Measurements from ENCODE around the gene GPC5.
"Not testable (repeated sequence)": the region's sequence is repeated elsewhere in the genome, so short reads cannot be mapped to it uniquely, and the experiment has no call there.

The GPC5 gene

DNA sequence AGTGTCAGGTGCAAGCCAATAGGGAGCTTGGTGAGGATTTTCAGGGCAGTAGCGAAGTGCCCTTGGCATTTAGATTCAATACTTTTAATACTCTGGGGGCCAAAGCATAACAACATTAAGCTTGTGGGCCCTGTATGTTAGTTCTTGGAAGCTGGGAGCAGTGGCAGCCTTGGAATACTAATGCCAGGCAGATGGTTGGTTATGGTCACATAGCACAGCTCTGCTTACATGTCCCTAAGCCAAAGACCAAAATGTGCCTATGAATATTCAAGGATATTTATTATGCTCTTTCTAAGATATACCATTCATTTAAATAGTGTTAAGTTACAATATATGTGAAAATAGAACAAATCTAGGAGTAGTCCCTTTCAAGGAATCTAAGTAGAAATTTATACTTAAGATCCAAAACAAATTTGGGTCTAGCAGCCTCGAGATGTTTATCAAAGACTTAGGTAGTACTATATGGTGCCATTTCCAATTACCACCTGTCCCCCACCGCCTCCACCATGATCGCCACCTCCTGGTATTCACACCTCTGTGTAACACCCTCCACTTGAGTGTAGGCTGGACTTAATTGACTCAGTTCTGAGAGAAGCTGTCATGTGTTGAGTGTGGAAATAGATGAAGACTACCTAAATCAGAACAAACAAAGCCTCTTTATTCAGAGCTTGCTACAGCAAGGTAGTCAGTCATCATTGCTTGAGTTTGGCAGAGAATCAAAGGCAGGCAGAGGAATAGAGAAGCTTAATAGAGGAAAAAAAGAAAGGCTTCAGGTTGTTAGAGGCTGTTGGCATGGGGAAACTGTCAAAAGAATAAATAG is 261.0 kb downstream of the GPC5 start:
- DNase-seq = no peak

DNA sequence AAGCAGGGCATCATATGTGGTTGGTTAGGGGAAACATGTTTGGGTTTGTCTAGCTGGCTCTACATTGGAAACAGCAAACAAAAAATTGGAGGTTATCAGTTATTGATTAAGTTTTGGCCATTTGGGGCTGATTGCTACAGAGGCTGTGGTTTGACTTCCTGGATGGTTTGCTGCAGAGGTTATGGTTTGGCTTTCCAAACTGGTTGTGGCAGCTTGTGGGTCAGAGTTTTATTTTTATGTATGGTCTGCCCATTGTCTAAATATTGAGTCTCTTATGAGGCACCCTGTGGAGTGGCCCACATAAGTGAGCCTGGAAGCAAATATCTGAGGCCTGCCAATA is 261.6 kb downstream of the GPC5 start:
- DNase-seq = no peak

DNA sequence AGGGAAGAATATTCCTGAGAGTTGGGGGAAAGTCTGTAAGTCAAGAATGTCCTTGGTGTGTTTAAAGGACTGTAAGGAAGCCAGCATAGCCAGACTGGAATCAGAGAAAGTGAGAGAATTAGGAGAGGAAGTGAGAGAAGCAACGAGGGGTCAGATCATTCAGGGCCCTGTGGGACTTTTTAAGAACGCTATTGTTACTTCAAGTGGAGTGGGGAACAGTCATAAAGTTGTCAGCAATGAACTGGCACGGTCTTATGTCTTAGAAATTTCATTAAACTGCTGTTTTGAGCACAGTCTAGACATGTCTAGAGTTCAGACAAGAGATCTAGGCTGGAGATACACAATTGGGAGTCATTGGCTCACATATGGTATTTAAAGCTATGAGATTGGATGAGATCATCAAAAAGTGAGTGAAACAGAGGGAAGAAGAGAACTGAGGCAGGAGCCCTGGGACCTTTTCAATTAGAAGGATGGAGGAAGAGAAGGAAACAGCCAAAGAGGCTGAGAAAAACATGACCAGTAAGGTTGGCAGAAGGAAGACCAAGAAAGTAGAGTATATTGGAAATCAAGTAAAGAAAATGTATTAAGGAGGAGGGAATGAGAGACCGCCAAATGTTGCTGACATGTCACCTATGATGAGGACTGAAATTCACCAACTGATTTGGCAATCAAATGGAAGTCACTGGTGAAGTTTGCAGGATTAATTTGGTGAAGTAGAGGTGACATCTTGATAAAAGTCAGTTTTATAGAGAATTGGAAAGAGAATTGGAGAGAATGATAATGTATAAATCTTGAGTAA is 263.5 kb downstream of the GPC5 start:
- DNase-seq = no peak

DNA sequence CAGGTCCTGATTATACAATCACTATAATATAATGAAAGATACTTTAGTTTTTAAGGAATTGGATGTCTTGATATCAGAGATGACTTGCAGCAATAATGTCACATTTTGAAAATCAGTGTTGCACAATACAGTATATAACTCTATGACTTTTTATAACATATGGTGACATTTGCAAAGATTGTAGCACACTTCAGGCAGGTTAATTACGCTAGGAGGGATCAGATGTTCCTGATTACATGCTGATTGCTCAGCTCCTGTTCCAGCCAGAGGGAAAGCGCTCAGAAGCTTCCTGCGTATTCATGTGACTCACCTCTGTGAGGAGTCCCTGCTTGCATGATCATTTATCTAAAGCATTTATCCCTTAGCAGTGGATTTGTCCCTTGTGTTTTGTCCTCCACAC is 265.6 kb downstream of the GPC5 start:
- DNase-seq = no peak

DNA sequence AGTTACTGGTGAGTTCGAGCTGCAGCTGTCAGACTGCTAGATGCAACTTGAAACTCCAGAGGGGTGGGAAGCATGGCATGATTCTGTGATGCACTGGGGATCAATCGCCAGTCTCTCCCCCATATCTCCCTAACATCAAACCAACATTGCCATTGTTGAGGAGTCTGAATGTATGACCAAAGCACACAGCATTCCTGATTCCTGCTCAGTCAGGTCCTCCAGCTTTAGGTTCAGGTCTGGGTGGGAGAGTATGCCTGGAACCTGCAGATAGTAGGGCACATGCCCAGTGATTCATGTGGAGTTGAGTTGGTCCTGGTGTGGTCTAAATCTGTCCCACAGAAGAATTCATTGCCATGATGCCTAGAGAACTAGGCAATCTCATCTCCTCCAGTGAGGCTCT is 269.1 kb downstream of the GPC5 start:
- no peak for DNase-seq

DNA sequence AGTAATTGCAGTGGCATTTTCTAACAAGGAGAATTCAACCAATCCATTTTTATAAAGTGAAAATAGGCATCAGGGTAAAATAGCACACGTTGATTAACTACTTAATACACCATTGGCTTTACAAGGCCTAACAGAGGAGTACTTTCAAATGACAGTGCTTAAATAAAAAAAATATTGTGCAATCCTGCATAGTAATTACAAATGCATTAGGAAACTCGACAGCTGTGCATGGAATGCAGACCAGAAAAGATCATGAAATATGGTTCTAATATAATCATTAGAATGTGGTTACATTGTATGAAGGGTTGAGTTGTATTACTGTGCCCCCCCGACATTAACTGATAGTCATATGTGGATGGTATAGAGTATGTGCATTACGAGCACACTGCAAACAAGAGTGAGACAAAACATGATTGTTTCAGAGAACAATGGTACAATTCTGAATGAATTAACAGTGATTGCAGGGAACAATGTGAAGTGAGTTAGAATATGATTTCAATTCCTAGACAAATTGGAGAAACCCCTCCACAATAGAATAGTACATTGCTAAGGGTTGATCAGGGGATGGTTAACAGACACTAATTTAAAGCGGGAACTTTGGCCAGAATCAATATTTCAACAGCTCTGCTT is 270.6 kb downstream of the GPC5 start:
- no peak for DNase-seq

DNA sequence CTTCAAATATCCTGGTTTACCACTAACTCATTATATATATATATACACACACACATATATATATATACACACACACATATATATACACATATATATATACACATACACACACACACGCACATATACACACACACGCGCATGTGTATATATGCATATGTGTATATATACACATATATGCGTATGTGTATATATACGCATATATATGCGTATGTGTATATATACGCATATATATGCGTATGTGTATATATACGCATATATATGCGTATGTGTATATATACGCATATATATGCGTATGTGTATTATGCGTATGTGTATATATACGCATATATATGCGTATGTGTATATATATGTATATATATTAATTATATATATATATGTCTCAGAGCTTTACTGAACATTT is 275.9 kb downstream of the GPC5 start:
- DNase-seq = not testable (repeated sequence)

DNA sequence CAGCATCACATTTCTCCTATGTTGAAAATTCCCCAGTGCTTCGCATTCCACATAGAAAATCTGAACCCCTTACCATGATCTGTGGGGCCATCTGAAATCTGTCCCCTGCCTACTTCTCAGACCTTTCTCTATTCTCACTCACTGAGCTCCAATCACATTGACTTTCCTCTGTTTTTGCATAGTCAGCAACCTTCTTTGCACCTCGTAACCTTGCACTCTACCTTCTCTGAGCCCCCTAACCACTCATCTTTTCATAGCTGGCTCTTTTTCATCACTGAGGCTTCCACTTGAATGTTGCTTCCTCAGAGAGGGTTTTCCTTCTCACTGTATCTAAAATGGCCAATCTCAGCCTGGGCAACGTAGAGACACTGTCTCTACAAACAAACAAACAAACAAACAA is 286.3 kb downstream of the GPC5 start:
- DNase-seq = no peak

DNA sequence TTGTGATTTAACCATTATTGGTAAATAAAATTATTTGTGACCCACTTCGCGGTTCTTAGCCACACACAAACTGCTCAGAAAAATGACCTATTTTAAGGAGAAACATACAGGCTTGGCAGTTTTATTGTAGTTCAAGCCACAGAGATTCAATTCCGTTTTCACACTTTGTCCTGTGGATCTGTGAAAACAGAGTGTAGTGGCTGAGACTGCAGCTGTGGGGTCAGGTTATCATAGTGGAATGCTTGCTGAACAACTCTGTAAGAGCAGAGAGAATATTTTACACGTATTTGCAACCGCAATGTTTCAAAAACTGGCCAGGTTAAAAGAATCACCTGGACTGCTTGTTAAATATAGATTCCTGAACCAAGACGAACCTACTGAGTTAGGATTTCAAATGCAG is 292.5 kb downstream of the GPC5 start:
- DNase-seq = no peak

DNA sequence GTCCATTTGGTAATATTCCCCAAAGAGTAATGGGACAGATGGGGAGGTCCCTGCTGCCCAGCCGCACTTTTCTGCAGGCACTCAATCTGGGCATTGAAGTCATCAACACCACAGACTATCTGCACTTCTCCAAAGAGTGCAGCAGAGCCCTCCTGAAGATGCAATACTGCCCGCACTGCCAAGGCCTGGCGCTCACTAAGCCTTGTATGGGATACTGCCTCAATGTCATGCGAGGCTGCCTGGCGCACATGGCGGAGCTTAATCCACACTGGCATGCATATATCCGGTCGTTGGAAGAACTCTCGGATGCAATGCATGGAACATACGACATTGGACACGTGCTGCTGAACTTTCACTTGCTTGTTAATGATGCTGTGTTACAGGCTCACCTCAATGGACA is 295.0 kb downstream of the GPC5 start:
- no peak for DNase-seq

DNA sequence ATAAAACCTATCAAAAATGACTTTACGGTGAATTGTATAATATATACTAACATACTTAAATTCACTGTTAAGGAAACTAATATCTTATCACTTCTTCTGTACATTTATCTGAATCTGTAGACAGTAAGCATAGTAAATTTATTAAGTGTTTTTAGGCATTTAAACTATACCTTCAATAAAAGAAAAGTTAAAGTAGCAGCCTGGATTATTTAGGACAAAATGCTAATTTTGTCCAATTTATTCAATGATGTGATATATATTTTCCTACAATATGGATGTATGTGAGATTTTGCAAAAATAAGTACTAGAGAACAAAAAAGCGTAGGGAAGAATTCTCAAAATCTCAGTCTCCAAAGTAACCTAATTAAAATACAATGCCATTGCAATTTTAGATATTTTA is 299.9 kb downstream of the GPC5 start:
- no peak for DNase-seq

DNA sequence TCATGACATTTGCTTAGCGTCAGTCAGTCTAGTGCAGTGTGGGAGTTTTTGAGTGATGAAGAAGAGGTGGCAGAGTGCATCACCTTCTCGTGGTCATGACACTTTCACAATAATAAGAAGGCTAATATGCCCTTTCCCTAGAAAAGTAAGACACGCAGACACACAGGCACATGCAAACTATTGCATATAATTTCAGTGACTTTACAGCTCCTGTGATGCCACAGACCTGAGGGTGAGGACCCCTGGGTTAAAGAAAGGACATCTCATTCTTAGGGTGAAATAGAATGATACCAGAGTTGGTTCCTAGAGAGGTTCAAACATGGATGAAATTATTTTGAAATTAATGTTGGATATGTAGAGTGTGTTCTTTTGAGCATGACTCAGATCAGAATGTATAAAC is 300.3 kb downstream of the GPC5 start:
- DNase-seq = no peak

DNA sequence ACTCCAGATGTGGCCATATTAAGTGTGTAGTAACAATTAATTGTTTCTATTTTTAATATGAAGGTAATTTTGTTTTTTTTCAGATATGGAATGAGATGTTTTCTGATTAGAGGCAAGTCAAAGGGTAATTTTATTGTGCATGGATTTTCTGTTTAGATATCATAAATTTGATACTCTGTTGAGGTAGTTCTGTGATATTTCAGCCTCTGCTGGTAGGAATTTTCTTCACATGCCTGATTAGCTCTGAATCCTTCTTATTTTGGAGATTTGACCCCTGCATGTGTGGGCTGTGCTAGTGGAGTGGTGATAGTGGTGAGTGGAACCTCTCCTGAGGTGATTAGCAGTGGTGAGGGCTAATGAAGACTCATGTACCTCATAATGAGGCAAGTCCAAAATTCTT is 301.4 kb downstream of the GPC5 start:
- no peak for DNase-seq

DNA sequence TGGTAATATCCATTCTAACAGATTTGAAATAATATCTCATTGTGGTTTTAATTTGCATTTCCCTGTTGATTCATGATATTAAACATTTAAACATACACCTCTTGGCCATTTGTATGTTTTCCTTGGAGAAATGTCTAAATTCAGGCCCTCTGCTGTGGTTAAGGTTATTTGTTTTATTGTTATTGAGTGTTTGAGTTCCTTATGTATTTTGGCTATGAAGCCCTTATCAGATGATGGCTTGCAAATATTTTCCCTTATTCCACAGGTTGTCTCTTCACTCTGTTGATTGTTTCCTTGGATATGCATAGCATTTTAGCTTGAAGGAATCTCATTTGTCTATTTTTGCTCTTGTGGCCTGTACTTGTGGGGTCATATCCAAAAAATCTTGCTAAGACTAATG is 303.6 kb downstream of the GPC5 start:
- no peak for DNase-seq

DNA sequence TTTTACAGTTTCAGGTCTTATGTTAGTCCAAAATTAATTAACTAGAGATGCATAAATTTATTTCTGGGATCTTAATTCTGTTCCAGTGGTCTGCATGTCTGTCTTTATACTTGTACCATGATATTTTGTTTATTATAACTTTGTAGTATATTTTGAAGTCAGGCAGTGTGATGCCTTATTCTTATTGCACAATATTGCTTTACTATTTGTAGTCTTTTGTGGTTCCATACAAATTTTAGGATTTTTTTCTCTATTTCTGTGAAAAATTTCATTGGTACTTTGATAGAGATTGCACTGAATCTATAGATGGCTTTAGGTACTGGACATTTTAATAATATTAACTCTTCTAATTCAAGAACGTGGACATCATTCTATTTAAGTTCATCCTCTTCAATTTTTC is 304.0 kb downstream of the GPC5 start:
- no peak for DNase-seq

DNA sequence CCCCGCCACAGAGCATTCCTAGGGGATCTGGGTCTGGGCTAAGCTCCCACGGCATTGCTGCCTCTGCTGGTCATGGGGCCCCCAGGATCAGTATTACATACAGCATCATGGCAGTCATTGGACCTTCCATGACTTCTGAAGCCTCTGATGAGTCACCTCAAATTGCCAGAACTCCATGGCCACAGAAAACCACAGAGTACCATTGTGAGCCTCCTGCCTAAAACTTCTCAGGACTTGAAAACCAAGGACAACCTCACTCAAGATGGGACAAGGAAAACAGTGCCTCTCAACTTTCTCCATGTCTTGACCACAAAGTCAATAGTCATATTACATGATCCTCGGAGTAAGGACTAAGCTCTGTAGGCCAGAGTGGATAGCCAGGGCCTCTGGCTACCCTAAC is 306.0 kb downstream of the GPC5 start:
- no peak for DNase-seq

DNA sequence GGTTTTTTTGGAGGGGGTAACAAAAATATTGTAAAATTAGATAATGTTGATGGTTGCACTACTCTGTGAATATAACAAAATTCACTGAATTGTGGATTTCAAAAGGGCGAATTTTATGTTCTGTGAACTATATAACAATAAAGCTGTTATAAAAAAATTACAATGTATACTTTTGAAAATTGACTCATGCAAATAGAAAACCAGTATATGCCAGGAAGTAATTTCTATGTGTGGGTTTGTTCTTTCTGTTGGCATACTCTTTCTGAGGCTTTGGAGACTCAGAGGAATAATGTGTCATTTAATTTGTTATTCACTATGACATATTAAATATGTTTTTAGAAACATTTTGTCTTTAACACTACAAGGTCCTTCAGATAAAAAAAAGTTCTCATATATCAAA is 310.1 kb downstream of the GPC5 start:
- no peak for DNase-seq

DNA sequence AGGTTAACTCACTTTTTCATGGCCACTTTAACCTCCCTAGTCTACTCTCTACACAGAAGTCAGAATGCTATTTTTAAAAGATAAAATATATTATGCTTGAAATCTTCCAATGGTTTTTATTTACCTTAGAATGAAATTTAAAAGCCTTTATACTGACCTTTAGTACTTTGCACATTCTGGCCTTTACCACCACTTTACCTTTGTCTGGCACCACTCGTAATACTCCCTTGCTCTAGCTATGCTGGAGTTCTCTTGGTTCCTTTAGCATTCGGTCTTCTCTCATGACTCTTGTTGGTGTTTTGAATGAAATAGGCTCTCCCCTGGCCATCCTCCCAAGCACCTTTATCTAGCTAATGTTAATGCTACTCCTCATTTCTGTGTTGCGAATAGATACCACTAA is 310.8 kb downstream of the GPC5 start:
- DNase-seq = no peak

DNA sequence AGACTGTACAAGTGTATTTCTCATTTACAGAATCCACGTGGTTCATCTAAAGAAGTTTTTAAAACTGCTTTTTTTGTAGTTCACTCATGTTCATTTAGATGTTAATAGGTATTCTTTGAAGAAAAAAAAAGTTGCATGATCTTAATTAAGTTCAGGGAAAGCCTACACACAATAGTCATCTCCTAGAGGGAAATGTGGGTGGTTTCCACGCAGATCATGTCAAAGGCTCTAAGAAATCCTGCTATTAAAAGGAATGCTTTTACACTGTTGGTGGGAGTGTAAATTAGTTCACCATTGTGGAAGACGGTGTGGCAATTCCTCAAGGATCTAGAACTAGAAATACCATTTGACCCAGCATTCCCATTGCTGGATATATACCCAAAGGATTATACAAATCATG is 312.3 kb downstream of the GPC5 start:
- no peak for DNase-seq

DNA sequence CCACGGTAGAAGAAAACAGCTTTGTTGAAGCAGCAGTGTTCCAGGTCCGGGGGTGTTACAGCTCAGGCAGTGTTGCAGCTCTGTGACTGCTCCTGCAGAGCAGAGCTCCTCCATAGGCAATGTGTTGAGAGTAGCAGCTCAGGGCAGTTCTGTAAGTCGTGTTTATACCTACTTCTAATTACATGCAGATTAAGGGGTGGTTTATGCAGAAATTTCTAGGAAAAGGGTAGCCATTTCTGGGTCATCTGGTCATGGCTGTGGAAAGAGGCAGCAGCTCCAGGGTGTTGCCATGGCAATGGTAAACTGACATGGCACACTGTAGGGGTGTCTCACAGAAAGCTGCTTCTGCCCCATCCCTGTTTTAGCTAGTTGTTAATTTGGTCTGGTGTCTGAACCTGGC is 316.4 kb downstream of the GPC5 start:
- DNase-seq = no peak

DNA sequence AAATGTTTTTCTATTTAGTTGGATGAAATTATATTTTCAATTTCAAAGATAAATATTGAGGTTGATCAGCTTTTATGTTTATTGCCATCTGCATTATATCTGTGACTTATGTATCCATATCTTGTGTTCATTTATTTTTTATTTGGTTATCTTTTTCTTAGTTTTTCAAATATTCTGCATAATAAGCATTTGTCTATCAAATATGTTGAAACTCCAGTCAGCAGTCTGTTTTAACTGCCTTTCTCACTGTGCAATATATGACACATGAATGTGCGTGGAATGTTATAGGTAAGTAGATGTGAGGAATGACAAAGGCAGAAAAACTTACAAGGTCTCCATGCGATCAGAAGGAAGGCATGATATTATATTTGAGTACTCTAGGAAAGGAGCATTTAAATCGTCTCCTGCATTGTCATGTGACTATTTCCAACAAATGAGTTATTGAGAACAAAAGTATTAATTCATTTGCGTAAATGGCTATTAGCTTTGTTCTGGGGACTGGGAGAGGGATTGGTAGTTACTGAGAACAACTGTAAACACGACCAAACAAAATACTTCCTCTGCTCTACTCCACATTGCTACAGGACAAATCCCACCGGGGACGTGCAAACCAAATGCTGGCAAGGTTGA is 318.1 kb downstream of the GPC5 start:
- no peak for DNase-seq

DNA sequence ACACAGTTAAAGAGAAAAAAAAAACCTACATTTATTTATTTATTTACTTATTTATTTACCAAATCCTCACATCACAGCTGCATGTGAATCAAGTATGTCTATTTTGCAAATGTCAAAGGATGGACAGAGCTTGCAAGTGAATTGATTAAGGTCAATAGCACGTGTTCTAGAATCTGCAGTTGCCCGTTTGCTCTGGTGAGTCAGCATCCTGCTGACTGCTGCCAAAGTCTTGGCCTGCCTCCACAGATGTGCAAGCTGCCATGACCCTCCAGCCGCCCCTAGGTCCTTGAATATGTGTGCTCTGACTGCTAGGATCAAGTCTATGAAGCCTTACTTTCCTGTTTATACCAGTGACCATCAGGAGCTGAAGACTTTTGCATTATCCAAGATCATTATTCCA is 320.6 kb downstream of the GPC5 start:
- no peak for DNase-seq

DNA sequence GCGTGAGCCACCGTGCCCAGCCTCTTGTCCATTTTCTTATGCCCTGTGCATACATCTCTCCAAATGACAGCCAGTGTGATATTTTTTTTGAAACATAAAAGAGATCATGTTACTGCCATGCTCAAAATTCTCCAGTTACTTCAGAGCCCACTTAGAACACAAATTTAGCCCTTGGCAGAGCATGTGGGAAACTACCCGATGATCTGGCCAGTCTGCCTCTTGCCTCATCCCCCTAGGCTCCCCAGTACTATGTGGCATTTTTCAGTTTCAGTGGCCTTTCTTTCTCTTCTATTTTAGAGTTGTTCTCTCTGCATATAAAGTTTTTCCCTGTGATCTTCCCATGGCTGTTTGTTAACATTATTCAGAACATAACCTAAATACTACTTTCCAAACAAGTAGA is 323.0 kb downstream of the GPC5 start:
- DNase-seq = no peak
